GM12872 (cell line): ENCODE results near the gene PSMC3IP.

ENCODE experiments used
- CTCF ChIP-seq: IDR thresholded peaks from 3 replicates; pipeline ENCODE4 v1.5.1; 2011; ENCODE audit warnings: low read depth, mild to moderate bottlenecking, low read length, moderate library complexity; ENCODE audit not compliant: insufficient read depth

Gene PSMC3IP

GRCh38 chr17:42543190-42544079, 34.1 kb downstream of the PSMC3IP start:
- no peak for TF ChIP-seq CTCF

GRCh38 chr17:42541041-42541833, 36.3 kb downstream of the PSMC3IP start:
- no peak for TF ChIP-seq CTCF

GRCh38 chr17:42538482-42538881, 39.0 kb downstream of the PSMC3IP start:
- TF ChIP-seq CTCF, result no peak

GRCh38 chr17:42537826-42538451, 39.6 kb downstream of the PSMC3IP start:
- TF ChIP-seq CTCF, result no peak

GRCh38 chr17:42537156-42537805, 40.2 kb downstream of the PSMC3IP start:
- no peak for TF ChIP-seq CTCF

GRCh38 chr17:42536372-42537155, 41.0 kb downstream of the PSMC3IP start:
- TF ChIP-seq CTCF, result no peak
